Upper lobe of left lung (tissue), 6 donors: ENCODE measurements around the gene SLIT1. TPM values are rescaled to one million over a fixed set of nuclear protein-coding genes. Genes with fewer than 3 reads are reported as not detected.
A peak's percentile ranks its signal among the peaks of the same experiment; 100 is the strongest.

Source experiments
- ATAC-seq, 2 donors: fragments of 200-7000 bp; cut with Tn5 transposase; one replicate each; pipeline ENCODE4 v1.9.1; 2022; ENCODE audit warnings: mild to moderate bottlenecking in 2 of 2, moderate library complexity in 2 of 2; ENCODE audit not compliant: low FRiP score in 2 of 2
- DNase-seq, 2 donors: peaks; one replicate each; pipeline ENCODE4 v3.0.0-alpha.2; 2019 to 2020
- H3K27ac ChIP-seq, 4 donors: fragments of 200-600 bp; sonication (generic); one replicate each; pipeline ENCODE4 v1.5.1; 2016 to 2019
- H3K27me3 ChIP-seq, 4 donors: fragments of 200-600 bp; sonication (generic); one replicate each; pipeline ENCODE4 v1.5.1; 2017 to 2019
- H3K36me3 ChIP-seq, 4 donors: fragments of 200-600 bp; sonication (generic); one replicate each; pipeline ENCODE4 v1.5.1; 2016 to 2019
- H3K4me1 ChIP-seq, 4 donors: fragments of 200-600 bp; sonication (generic); one replicate each; pipeline ENCODE4 v1.5.1; 2018 to 2019
- H3K4me3 ChIP-seq, 4 donors: fragments of 200-600 bp; sonication (generic); one replicate each; pipeline ENCODE4 v1.5.1; 2017 to 2019; ENCODE audit warnings: mild to moderate bottlenecking in 2 of 4, moderate library complexity in 1 of 4
- H3K9me3 ChIP-seq, 4 donors: fragments of 200-600 bp; sonication (generic); one replicate each; pipeline ENCODE4 v1.5.1; 2018 to 2019
- CTCF ChIP-seq, 6 experiments: fragments of 450-650 bp in 4 of 6; fragments of 200-600 bp in 2 of 6; sonication (generic) in 2 of 6; IDR thresholded peaks; one replicate each; pipeline ENCODE4 v1.5.1; 2016 to 2019; ENCODE audit warnings: antibody characterized with exemption in 6 of 6
- EP300 ChIP-seq, 4 donors: sonication (generic); formaldehyde crosslinking; IDR thresholded peaks; one replicate each; pipeline ENCODE4 v1.5.1; 2017; ENCODE audit warnings: antibody characterized with exemption in 4 of 4, control low read depth in 2 of 4
- POLR2A ChIP-seq, 4 donors: fragments of 450-650 bp; IDR thresholded peaks; one replicate each; pipeline ENCODE4 v1.5.1; 2016 to 2017; ENCODE audit warnings: antibody characterized with exemption in 4 of 4, mild to moderate bottlenecking in 2 of 4
- POLR2AphosphoS5 ChIP-seq, 2 donors: sonication (generic); formaldehyde crosslinking; IDR thresholded peaks; one replicate each; pipeline ENCODE4 v1.5.1; 2017; ENCODE audit warnings: antibody characterized with exemption in 2 of 2
- WGBS, 2 donors: methylation state at CpG; one replicate each; pipeline ENCODE4 v1.1.5; 2017 to 2018; 5-methylcytosine and 5-hydroxymethylcytosine counted together
- total RNA-seq, 6 donors: library from RNA; depleted of rRNA in 4 of 6; stranded (reverse); fragments of >200 nt in 4 of 6; gene quantifications; one replicate each; pipeline versions ENCODE4 v1.1.0 to v1.2.1, GENCODE V29; 2016 to 2021
- donor health status: DM: no; HTN: no; CAD: no; lungs with moderate emphysema.
- donor health status: DM: no; HTN: yes; CAD: no; lungs with severe emphysema.

Gene SLIT1
- total RNA-seq, 6 donors from 2014 or later: 0.30 to 1.6 (median 0.54) TPM; not detected in 1

GRCh38 chr10:97079448-97079847, 106.3 kb downstream of the SLIT1 start:
- H3K9me3 ChIP-seq: no peaks in the 10 kb centered on the region
- DNase-seq (no peak), ATAC-seq (no peak)
- no peaks in the 10 kb centered on the region for H3K36me3 ChIP-seq
- no peaks in the 10 kb centered on the region for H3K4me1 ChIP-seq
- H3K27ac ChIP-seq: no peak overlapping the region
- 74 to 85% methylated on average over 3 of the region's 3 CpGs for WGBS, 2 donors
- H3K27me3 ChIP-seq: no peaks in the 10 kb centered on the region
- no peak overlapping the region for H3K4me3 ChIP-seq
- TF ChIP-seq POLR2A (IDR thresholded peaks at IDR 0.05) (no peak), POLR2AphosphoS5 (IDR thresholded peaks at IDR 0.05) (no peak), CTCF (IDR thresholded peaks at IDR 0.05) (no peak), EP300 (IDR thresholded peaks at IDR 0.05) (no peak)

- Histone ChIP-seq H3K36me3 (no peaks in the 10 kb centered on the region), H3K4me1 (no peaks in the 10 kb centered on the region), H3K27ac (no peak overlapping the region), H3K9me3 (no peaks in the 10 kb centered on the region), H3K4me3 (no peak overlapping the region), H3K27me3 (no peaks in the 10 kb centered on the region)
- 70 to 77% methylated on average over 2 of the region's 2 CpGs for WGBS, 2 donors
- no peak for DNase-seq
- ATAC-seq: no peak
- TF ChIP-seq CTCF (IDR thresholded peaks at IDR 0.05) (no peak), POLR2A (IDR thresholded peaks at IDR 0.05) (no peak), EP300 (IDR thresholded peaks at IDR 0.05) (no peak), POLR2AphosphoS5 (IDR thresholded peaks at IDR 0.05) (no peak)
Measured at GRCh38 chr10:97078938-97079445, 106.8 kb downstream of the SLIT1 start.

- Histone ChIP-seq H3K4me1 (no peaks in the 10 kb centered on the region), H3K4me3 (no peak overlapping the region), H3K27me3 (no peaks in the 10 kb centered on the region), H3K9me3 (no peaks in the 10 kb centered on the region), H3K36me3 (no peaks in the 10 kb centered on the region), H3K27ac (no peak overlapping the region)
- DNase-seq (peak in 1 of 2 donors; percentile 33), ATAC-seq (no peak)
- TF ChIP-seq POLR2A (IDR thresholded peaks at IDR 0.05): no peak
- TF ChIP-seq CTCF (IDR thresholded peaks at IDR 0.05): no peak
- no peak for TF ChIP-seq POLR2AphosphoS5 (IDR thresholded peaks at IDR 0.05)
- no peak for TF ChIP-seq EP300 (IDR thresholded peaks at IDR 0.05)
- WGBS, 2 donors: 66 to 76% methylated on average over 3 to 14 of the region's 14 CpGs
Measured at GRCh38 chr10:97078261-97078937, 107.4 kb downstream of the SLIT1 start.

GRCh38 chr10:97076781-97077180, 109.0 kb downstream of the SLIT1 start:
- Histone ChIP-seq H3K36me3 (no peaks in the 10 kb centered on the region), H3K27ac (no peak overlapping the region), H3K9me3 (no peaks in the 10 kb centered on the region), H3K4me3 (no peak overlapping the region), H3K27me3 (no peaks in the 10 kb centered on the region), H3K4me1 (no peaks in the 10 kb centered on the region)
- ATAC-seq (no peak), DNase-seq (no peak)
- TF ChIP-seq EP300 (IDR thresholded peaks at IDR 0.05) (no peak), CTCF (IDR thresholded peaks at IDR 0.05) (no peak), POLR2A (IDR thresholded peaks at IDR 0.05) (no peak)
- 80 to 81% methylated on average over 6 of the region's 6 CpGs for WGBS, 2 donors
